SJSA1 (cell line): Measurements from ENCODE around the gene GGT5. TPM values are rescaled to one million over a fixed set of nuclear protein-coding genes. Genes with fewer than 3 reads are reported as not detected.
"Not testable (repeated sequence)": the region's sequence is repeated elsewhere in the genome, so short reads cannot be mapped to it uniquely, and the experiment has no call there.

Experiments
- DNase-seq, 2 experiments: peaks; one replicate each; pipeline ENCODE4 v3.0.0-alpha.2; 2015 to 2020; ENCODE audit warnings: low spot score in 2 of 2, low read depth in 1 of 2
- H3K27ac ChIP-seq: fragments of 250-450 bp; sonication (Bioruptor Pico); 2 replicates; pipeline ENCODE4 v1.5.1; 2020; ENCODE audit warnings: mild to moderate bottlenecking, moderate library complexity
- H3K27me3 ChIP-seq: fragments of 250-450 bp; sonication (Bioruptor Pico); replicated peaks from 2 replicates; pipeline ENCODE4 v1.5.1; 2020; ENCODE audit warnings: mild to moderate bottlenecking, moderate library complexity
- H3K36me3 ChIP-seq: fragments of 250-450 bp; sonication (Bioruptor Pico); 2 replicates; pipeline ENCODE4 v1.5.1; 2020; ENCODE audit warnings: mild to moderate bottlenecking
- H3K4me1 ChIP-seq: fragments of 250-450 bp; sonication (Bioruptor Pico); replicated peaks from 2 replicates; pipeline ENCODE4 v1.6.1; 2021; ENCODE audit warnings: mild to moderate bottlenecking
- H3K4me3 ChIP-seq: fragments of 250-450 bp; sonication (Bioruptor Pico); 2 replicates; pipeline ENCODE4 v1.5.1; 2020; ENCODE audit warnings: mild to moderate bottlenecking
- H3K9me3 ChIP-seq: fragments of 250-450 bp; sonication (Bioruptor Pico); replicated peaks from 2 replicates; pipeline ENCODE4 v1.5.1; 2020; ENCODE audit warnings: mild to moderate bottlenecking
- total RNA-seq: library from RNA; depleted of rRNA; stranded (reverse); fragments of >200 nt; shearing (Covaris generic); gene quantifications from 2 replicates; pipeline ENCODE4 v1.2.3, GENCODE V29; 2014

Gene GGT5
- total RNA-seq, 1 experiment from 2014 or later: 0.66 TPM

DNA sequence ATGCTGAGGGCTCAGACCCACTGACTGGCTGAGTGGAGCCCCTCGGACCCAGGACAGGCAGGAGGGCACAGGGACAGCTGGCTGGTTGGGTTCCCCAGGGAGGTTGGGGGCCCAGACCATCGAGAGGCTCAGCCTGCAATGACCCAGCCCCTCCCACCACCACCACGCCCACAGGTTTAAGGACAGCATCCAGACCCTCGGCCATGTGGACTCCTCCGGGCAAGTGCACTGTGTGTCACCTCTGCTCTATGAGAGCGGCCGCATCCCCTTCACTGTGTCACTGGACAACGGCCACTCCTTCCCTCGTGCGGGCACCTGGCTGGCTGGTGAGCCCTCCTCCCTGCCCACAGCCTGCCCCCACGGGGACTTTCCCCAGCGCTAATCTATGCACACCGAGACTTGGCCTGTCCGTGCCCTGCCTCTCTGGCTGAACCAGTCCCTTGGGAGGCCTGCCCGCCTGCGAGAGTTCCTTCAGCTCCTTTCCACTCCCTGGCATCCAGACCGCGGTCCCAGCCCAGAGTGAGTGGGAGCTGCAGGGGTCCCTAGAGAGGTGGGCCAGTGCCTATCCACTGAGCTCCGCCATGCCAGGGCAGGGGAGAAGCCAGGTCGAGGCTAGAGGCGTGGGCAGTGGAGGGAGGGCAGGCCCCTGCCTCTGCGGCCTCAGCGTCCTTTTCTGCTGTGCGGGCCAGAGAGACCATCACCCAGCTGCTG lies 61.4 kb downstream of the GGT5 start:
- DNase-seq: no peak
- H3K27me3 ChIP-seq: no peaks in the 10 kb centered on the region
- H3K36me3 ChIP-seq: peaks cover 4% of the 10 kb centered on the region
- no peaks in the 10 kb centered on the region for H3K9me3 ChIP-seq
- no peak overlapping the region for H3K27ac ChIP-seq
- H3K4me3 ChIP-seq: no peak overlapping the region
- H3K4me1 ChIP-seq: peaks cover 4% of the 10 kb centered on the region; the same call in 1 of the 2 replicates

DNA sequence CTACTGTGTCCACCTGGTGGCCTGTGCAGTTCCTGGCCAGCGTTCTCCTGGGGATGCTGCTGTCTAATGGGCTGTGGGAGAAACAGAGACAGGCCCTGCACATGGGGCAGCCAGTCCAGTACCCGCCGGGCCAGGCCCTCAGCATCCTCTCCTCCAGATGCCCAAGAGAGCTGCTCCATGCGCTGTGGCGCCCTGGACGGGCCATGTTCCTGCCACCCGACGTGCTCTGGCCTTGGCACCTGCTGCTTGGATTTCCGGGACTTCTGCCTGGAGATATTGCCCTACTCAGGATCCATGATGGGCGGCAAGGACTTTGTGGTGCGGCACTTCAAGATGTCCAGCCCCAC lies 62.0 kb downstream of the GGT5 start:
- not testable (repeated sequence) for H3K9me3 ChIP-seq, H3K4me3 ChIP-seq, DNase-seq, H3K27ac ChIP-seq, H3K27me3 ChIP-seq, H3K4me1 ChIP-seq
- H3K36me3 ChIP-seq: peaks cover 10% of the 10 kb centered on the region

DNA sequence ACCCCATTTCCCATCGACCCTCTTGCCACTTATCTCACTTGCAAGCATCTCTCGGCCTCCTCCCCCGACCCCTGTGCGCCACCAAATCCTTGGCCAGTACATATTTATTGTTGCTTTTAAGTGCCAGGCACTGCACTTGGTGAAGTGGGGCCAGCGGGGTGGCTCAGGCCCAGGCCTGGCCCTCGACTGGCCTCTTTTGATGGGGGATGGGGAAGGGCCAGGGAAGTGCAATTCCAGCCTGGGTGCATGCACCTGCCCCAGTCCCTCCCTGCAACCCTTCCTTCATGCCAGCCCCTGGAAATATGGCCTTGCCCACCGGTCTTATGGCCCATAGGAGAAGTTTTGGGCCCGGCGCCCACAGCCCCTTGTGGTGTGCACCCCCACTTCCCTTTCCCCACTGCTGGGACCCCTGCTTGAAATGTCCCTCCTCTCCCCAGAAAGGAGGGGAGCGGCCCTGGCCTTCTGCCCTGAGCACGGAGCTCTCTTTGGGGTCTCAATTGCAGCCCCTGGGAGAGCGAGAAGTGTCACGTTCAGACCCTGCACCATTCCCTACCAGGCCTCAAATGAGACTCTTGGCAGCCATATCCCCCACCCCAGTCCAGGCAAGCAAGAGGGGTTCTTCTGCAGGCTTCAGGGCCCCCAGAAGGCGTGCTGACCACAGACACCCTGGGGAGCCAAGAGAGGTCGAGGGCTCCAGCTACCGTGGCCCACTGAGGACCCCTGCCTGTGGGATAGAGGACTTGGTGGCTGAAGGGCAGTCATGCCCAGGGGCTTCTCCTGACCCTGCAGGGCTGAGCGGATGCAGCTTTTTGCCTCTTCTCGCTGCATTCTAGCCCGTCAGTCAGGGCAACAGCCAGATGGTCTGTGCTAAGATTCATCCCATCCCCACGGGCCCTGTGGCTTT lies 62.6 kb downstream of the GGT5 start:
- Histone ChIP-seq H3K4me3 (no peak overlapping the region), H3K4me1 (peaks cover 4% of the 10 kb centered on the region; the same call in 1 of the 2 replicates), H3K27ac (no peak overlapping the region), H3K9me3 (no peaks in the 10 kb centered on the region), H3K27me3 (no peaks in the 10 kb centered on the region), H3K36me3 (peaks cover 13% of the 10 kb centered on the region)
- no peak for DNase-seq

DNA sequence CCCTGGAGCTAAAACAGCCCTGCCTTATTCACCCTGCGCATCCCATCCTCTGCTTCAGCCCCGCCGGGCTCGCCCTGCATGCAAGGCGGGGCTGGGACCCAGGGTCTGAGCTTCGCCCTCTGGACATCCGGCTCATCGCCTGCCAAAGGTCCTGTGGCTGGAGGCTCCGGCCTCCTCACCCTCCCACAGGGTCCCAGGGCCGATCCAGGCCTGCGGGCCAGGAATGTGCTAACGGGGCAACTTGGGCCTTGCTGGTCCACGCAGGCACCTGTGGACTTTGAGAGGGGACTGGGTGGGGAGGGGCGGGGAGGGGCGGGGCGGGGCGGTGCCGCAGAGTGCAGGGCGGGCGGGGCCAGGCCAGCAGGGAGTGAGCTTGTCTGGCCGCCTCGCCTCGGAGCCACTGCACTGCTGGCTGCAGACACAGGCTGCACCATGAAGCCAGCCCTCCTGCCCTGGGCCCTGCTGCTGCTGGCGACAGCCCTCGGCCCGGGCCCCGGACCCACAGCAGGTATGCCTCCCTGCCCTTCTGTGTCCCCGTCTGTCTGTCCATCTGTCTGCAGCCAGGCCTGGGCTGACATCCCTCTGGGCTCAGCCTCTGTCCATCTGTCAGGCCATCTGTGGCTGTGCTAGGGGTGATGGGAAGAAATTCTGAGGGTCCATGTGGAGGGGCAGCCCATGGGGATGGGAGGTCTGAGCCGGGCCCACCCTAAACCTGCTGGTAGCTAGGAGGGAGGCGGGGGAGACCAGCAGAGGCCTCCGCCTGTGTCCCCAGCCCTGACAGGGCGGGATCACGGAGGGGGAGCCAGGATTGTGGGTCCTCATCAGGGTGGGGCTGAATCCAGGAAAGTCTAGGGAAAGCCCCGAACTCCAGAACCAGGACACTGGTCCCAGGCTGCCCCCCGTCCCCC lies 63.5 kb downstream of the GGT5 start, which contains the start of gene SUSD2:
Gene SUSD2, plus strand, starts transcription at position 400 of the 908 bp plus-strand sequence. Its CDS starts 33 bp downstream, at position 433.
- no peaks in the 10 kb centered on the region for H3K9me3 ChIP-seq
- H3K27ac ChIP-seq: no peak within 1 kb of the TSS
- peaks cover 22% of the 10 kb centered on the region for H3K36me3 ChIP-seq
- no peak for DNase-seq
- no peak within 1 kb of the TSS for H3K4me3 ChIP-seq
- peaks cover 4% of the 10 kb centered on the region; the same call in 1 of the 2 replicates for H3K4me1 ChIP-seq
- no peaks in the 10 kb centered on the region for H3K27me3 ChIP-seq

DNA sequence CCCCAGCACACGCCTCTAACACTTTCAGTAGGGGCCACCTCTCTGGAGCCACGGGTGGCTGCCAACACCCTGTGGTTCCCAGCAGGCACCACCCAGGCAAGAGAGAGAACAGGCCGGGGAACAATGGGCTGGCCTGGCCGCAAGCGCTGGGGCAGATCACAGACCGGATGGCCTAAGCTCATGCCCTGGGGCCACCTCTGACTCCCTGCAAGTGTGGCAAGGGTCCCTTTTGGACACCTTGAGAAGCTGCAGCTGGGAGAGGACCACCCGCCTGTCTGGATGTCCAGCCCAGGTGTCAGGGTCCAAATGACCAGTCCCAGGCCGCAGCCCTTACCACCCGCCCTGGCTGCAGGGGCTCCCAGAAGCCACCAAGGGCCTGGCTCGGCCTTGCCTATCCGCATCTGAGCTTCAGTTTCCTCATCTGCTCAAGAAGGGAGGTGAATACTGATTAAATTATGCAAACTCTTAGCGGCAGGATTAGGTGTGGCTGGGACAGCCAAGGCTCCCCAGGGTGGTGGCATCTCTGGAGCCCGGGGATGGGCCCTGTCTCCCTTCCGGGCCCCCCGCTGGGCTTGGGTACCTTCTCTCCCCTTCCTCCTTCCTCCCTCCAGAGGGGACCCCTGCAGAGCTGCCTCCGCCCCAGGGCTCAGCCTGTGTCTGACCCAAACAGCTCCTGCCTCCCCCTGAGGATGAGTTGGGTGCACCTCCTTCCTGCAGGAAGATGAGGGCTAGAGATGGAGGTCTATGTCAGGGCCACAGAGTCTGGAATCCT lies 64.4 kb downstream of the GGT5 start:
- no peak overlapping the region for H3K27ac ChIP-seq
- DNase-seq: peak in 1 of 2 experiments; percentile 30
- peaks cover 4% of the 10 kb centered on the region; the same call in 1 of the 2 replicates for H3K4me1 ChIP-seq
- H3K9me3 ChIP-seq: no peaks in the 10 kb centered on the region
- peaks cover 30% of the 10 kb centered on the region for H3K36me3 ChIP-seq
- no peaks in the 10 kb centered on the region for H3K27me3 ChIP-seq
- no peak overlapping the region for H3K4me3 ChIP-seq

DNA sequence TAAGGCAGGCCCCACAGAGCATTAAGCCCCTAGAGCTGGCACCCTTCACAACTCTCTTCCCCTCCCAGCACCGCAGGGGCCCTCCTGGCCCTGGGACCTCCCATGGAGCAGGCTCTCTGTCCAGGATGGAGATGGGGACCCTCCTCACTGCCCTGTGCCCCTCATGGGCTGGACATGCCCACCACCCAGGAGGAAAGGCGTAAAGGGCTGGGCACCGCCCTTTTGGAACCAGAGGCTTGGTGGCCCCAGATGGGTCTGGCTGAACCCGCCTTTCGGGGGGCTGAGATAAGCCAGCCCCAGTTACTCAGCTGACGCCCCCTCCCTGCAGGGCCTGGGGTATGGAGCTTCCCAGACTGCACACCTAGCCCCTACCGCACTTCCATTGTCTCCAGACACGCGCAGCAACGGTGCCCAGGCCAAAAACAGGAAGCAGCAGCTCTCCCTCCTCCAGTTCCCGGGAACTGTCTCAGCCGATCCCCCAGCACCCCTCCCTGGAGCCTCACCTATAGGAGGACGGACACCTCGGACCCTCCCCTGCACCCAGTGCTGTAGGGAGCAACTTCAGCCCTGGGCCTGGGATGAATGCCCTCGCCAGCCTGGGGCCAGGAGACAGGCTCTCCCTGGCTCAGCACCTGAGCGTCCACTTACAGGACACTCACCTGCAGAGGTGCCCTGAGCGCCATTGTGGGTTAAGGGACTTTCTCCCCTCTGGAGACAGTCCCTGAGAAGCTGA lies 65.2 kb downstream of the GGT5 start:
- peaks cover 39% of the 10 kb centered on the region for H3K36me3 ChIP-seq
- H3K4me3 ChIP-seq: no peak overlapping the region
- H3K9me3 ChIP-seq: no peaks in the 10 kb centered on the region
- no peak for DNase-seq
- H3K27me3 ChIP-seq: no peaks in the 10 kb centered on the region
- peaks cover 4% of the 10 kb centered on the region; the same call in 1 of the 2 replicates for H3K4me1 ChIP-seq
- no peak overlapping the region for H3K27ac ChIP-seq

DNA sequence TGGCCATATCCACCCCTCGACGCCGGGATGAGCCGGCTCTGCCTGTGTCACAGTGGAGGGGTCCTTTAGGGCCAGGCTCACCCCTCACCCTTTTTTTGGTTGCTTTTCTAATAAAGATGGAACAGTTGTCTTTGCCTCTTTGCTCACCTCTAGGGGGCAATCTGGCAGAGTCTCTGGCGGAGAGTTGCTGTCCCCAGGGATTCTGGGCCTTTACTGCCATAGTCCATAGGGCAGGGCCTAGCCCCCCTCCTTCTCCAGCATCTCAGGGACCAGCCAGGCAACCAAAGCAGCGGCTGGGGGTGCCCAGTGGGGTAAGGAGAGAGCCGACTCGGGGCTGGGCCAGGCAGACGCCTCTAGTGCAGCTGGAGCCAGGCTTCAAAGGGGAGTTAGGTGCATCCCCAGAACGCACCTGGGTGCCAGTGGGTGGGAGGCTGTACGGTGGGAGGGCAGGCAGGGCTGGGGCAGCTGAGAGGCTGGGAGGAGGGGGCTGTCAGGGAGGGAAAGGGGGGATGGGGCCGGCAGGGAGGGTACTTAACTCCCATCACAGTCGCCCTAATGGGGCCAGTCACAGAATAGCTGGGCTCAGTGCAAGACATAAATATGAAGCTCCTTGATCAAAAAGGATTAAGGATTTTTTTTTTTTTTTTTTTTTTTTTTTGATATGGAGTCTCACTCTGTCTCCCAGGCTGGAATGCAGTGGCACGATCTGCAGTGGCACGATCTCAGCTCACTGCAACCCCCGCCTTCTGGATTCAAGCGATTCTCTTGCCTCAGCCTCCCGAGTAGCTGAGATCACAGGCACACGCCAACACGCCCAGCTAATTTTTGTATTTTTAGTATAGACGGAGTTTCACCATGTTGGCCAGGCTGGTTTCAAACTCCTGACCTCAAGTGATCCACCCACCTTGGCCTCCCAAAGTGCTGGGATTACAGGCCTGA lies 66.1 kb downstream of the GGT5 start:
- Histone ChIP-seq H3K36me3 (peaks cover 46% of the 10 kb centered on the region), H3K4me1 (peaks cover 4% of the 10 kb centered on the region; the same call in 1 of the 2 replicates), H3K27ac (no peak overlapping the region), H3K4me3 (no peak overlapping the region), H3K9me3 (no peaks in the 10 kb centered on the region), H3K27me3 (no peaks in the 10 kb centered on the region)
- no peak for DNase-seq

DNA sequence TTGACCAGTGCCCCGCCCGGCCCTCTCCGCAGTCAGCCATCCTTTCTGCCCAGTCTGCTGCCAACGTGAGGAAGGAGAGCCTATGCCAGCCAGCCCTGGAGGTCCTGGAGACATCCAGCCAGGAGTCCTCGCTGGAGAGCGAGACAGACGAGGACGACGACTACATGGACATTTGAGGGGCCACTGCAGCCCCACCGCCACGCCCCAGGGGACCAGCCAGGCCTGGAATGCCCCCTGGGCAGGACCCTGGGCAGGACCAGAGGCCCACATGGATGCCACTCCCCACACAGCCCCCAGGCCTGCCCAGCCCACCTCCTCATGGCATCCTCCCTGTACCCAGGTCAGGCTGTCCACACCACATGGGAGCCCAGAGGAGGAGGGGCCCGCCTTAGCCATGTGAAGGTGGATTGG lies 66.9 kb downstream of the GGT5 start:
- H3K4me1 ChIP-seq: peaks cover 4% of the 10 kb centered on the region; the same call in 1 of the 2 replicates
- H3K4me3 ChIP-seq: no peak overlapping the region
- DNase-seq: no peak
- H3K27ac ChIP-seq: no peak overlapping the region
- H3K9me3 ChIP-seq: no peaks in the 10 kb centered on the region
- H3K27me3 ChIP-seq: no peaks in the 10 kb centered on the region
- peaks cover 52% of the 10 kb centered on the region for H3K36me3 ChIP-seq

DNA sequence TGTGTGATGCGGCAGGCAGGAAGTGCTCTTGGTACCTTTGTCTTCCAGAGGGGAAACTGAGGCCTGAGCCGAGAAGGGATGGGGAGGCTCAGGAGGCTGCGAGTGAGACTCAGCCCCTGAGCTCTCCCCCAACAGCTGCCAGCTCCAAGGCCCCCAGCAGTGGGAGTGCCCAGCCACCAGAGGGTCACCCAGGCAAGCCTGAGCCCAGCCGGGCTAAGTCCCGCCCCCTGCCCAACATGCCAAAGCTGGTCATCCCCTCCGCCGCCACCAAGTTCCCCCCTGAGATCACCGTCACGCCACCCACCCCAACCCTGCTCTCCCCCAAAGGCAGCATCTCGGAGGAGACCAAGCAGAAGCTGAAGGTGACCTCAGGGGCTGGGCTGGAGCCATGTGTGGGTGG lies 67.4 kb downstream of the GGT5 start:
- H3K27ac ChIP-seq: no peak overlapping the region
- no peak overlapping the region for H3K4me3 ChIP-seq
- H3K36me3 ChIP-seq: peaks cover 58% of the 10 kb centered on the region
- DNase-seq: no peak
- no peaks in the 10 kb centered on the region for H3K9me3 ChIP-seq
- H3K4me1 ChIP-seq: peaks cover 4% of the 10 kb centered on the region; the same call in 1 of the 2 replicates
- H3K27me3 ChIP-seq: no peaks in the 10 kb centered on the region

DNA sequence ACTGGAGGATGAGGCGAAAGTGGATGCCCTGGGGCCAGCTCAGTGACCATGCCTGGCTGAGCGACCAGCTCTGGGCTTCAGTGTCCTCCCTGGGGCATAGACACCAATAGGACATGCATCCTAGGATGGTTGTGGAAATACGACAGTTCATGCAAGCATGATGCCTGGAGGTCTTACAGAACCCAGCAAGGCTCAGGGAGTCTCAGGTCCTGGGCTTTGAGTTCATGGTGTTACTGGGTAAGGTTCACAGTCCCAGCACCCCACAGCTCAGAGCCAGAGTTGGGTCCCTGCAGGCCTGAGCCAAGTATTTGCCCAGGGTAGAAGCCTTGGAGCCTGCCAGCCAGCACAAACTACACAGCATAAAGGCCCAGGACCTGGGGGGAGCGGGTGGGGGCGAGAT lies 67.8 kb downstream of the GGT5 start:
- no peak for DNase-seq
- Histone ChIP-seq H3K27ac (no peak overlapping the region), H3K4me3 (no peak overlapping the region), H3K27me3 (no peaks in the 10 kb centered on the region), H3K4me1 (peaks cover 4% of the 10 kb centered on the region; the same call in 1 of the 2 replicates), H3K36me3 (peaks cover 62% of the 10 kb centered on the region), H3K9me3 (no peaks in the 10 kb centered on the region)

DNA sequence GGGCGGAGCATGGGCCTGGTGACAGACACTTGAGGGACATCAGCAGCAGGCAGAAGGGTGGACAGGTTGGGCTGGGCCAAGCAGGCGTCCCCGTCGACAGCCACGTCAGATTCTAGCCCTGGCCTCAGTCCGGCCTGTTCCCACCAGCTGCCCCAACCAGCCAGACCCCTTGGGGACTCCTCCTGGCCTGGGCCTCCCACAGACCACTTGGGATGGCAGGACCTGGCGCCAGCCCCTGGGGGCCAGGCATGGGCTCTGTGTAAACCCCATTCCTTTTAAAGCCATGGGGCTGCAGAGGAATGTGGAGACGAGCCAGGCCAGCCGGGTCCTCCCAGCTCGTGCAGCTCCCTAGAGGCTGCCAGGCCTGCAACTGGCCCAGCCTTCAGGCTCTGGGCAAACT lies 68.3 kb downstream of the GGT5 start:
- peaks cover 4% of the 10 kb centered on the region; the same call in 1 of the 2 replicates for H3K4me1 ChIP-seq
- DNase-seq: no peak
- no peaks in the 10 kb centered on the region for H3K27me3 ChIP-seq
- H3K4me3 ChIP-seq: no peak overlapping the region
- H3K36me3 ChIP-seq: peaks cover 66% of the 10 kb centered on the region
- H3K27ac ChIP-seq: no peak overlapping the region
- no peaks in the 10 kb centered on the region for H3K9me3 ChIP-seq
